HG03280 (cell line): ENCODE measurements around the gene ANO9.
"Not testable (repeated sequence)": the region's sequence is repeated elsewhere in the genome, so short reads cannot be mapped to it uniquely, and the experiment has no call there.

Experiments used
- ATAC-seq: cut with Tn5 transposase; IDR thresholded peaks from one replicate; pipeline ENCODE4 v1.9.1; 2021; ENCODE audit warnings: mild to moderate bottlenecking, moderate library complexity; ENCODE audit not compliant: unreplicated experiment

ANO9 gene

GRCh38 chr11:417652-418342 lies 24.0 kb downstream of the ANO9 start:
- no peak for ATAC-seq

GRCh38 chr11:416757-417621 lies 24.8 kb downstream of the ANO9 start:
- ATAC-seq: no peak

DNA sequence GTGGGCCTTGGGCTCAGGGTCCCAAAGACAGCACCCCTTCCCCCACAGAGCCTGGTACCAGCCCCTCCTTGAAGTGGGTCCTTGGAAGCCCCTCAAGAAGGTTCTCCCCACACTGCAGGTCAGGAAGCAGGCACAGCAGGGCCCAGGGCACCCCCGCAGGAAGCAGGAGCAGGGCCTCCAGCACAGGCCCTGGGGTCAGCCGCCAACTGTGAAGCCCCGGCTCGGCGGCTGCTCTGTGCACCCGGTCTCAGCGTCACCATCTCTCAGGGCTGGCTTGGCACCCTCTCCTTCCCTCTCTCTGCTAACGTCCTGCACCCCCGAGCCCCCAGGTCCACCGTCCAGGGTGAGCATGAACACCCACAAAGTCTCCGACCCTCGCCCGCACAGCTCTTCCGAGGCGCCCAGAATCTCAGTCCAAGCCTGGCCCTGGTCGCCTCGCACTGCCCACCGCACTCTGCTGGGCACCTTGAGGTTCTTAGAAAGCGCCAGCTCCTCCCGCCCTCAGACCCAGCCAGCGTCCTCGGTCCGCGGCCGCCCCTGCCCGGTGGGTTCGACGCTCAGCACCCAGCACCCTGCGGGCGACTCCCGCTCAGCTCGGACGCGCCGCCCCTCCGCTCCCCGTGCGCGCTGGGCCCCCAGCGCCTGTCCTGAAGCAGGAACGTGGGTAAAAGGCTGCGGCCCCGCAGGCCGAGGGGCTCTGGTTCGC lies 25.6 kb downstream of the ANO9 start:
- ATAC-seq: no peak

DNA sequence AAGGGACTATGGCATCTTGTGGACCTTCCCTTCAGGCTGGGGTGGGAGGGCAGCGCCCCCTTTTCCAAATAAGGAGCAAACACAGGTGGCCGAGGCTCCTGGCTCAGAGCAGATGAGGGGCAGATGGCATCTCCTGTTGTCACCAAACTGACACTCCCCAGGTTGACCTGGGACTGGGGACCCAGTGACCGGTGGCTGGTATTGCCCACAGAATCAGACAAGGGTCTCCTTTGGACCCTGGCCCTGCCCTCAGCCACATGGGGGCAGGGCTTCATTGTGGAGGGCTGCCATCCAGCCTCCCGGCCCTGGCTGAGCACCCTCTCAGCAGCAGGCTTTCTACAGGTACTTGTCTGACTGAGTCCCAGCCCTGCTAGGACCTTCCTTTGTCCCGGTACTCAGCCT lies 26.2 kb downstream of the ANO9 start:
- no peak for ATAC-seq

DNA sequence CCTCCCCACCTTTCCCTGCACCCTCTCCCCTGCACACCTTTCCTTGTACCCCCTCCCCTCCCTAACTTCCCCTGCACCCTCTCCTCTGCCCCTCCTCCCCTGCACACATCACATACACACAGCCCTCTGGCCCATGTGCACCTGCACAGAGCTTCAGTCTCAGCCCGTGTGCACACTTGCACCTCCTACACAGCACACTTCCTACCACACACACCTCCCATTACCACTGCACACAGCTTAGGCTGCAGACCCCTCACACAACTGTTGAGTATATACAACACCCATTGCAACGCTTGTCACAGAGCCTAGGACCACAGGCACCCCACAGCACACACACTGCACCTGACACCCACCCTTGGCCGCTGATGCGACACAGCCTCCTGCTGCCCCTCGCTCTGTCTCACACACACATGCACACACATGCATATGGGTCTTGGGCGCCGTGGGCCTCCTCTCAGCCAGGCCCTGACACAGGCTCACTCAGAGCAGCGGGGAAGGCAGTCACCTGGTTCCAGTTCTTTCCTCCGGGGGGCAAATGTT lies 27.4 kb downstream of the ANO9 start:
- no peak for ATAC-seq

- ATAC-seq: no peak
Measured at GRCh38 chr11:413120-414081, 28.4 kb downstream of the ANO9 start.

GRCh38 chr11:412641-413119 lies 29.1 kb downstream of the ANO9 start:
- no peak for ATAC-seq

DNA sequence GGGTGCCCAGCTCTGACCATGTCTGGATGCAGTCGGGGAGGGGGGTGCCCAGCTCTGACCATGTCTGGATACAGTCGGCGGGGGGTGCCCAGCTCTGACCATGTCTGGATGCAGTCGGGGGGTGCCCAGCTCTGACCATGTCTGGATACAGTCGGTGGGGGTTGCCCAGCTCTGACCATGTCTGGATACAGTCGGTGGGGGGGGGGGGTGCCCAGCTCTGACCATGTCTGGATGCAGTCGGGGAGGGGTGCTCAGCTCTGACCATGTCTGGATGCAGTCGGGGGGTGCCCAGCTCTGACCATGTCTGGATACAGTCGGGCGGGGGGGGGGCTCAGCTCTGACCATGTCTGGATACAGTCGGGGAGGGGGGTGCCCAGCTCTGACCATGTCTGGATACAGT lies 30.3 kb downstream of the ANO9 start:
- ATAC-seq: not testable (repeated sequence)

GRCh38 chr11:410711-411110 lies 31.1 kb downstream of the ANO9 start:
- ATAC-seq: not testable (repeated sequence)

- no peak for ATAC-seq
Measured at GRCh38 chr11:409600-410483, 32.0 kb downstream of the ANO9 start.

- no peak for ATAC-seq
Measured at GRCh38 chr11:409008-409599, 32.7 kb downstream of the ANO9 start.

GRCh38 chr11:408154-409007 lies 33.4 kb downstream of the ANO9 start:
- no peak for ATAC-seq

GRCh38 chr11:407651-408123 lies 34.1 kb downstream of the ANO9 start:
- no peak for ATAC-seq

DNA sequence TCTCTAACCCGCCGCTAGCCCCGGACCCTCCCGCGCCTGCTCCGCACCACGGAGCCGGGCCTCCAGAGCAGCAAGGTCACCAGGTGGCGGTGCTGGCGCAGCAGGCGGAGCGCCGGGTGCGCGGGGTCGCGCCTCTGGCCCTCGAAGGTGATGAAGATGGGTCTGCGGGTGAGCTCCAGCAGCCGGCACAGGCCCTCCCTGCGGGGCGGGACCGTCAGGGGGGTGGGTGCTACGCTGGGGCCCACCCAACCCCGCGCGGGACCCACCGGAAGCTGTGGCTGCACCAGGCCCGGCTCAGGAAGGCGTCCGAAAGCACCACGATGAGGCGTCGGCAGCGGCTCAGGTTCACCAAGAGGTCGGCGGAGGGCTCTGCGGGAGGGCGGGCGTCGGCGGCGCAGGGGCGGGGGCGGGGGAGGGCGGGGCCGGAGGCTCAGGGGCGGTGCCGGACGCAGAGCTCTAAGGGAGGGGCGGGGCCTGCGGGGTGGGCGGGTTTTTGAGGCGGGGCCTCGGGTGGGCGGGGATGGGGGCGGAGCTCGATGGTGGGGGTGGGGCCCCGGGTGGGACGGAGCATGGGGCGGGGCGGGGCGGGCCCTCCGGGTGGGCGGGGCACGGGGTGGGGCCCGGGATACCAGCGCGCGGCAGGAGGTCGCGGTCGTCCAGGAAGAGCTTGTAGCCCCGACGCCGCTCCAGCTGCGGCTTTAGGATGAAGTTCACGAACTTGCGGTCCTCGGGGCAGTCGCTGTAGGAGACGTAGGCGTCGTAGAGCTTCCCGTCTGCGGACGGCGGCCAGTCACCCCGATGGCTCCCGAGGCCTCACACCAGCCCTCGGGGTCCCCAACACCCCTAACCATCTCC lies 34.8 kb downstream of the ANO9 start:
- peak; percentile 69 for ATAC-seq

DNA sequence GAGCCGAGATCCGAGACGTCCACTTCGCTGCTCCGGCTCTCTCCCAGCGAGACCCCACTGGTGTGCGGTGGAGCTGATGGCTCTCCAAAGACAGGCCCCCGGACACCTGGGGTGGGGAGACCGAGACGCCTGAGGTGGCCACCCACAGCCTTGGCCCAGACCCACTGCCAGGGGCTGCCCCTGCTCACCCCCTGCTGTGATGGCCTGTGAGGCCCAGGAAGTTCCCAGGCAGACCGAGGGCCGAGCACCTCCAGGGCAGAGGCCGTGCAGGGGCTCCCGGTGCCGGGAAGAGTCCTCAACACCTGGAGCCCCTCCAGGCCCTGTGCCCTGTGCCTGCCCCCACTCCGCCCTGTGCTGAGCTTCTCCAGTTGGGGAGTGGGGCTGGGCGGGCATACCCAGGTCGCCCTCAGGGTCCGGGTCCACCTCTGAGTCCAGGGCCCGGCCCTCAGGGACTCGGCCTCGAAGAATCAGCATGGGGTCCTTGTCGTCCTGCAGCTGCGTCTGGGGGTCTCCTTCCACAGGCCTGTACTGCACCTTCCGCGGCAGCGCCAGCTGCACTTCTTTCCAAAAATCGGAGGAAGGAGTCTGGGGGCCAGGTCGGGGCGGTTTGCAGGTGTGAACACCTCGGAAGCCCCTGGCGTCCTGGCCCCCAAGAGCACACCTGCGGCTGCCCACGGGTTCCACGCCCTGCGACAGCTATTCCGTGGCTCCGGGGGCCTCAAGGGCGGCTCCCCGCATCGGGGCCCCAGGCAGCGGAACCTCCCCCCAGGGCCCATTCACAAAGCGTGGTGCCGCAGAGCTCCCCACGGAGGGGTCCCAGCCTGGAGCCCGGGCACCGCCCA lies 35.6 kb downstream of the ANO9 start:
- ATAC-seq: peak; percentile 6
